HepG2 (cell line): ENCODE measurements around the gene GPR137. TPM values are rescaled to one million over a fixed set of nuclear protein-coding genes. Genes with fewer than 3 reads are reported as not detected.
A peak's percentile ranks its signal among the peaks of the same experiment; 100 is the strongest.

ENCODE experiments used
- AKNA ChIP-seq: sonication (generic); formaldehyde crosslinking; IDR thresholded peaks from 2 replicates; pipeline ENCODE4 v1.4.0; 2020; ENCODE audit warnings: missing genetic modification reagents, borderline replicate concordance
- ARHGAP35 ChIP-seq: sonication (generic); formaldehyde crosslinking; IDR thresholded peaks from 2 replicates; pipeline ENCODE4 v1.9.0; 2022; ENCODE audit warnings: mild to moderate bottlenecking, inconsistent platforms, moderate library complexity, missing genetic modification reagents, borderline replicate concordance
- ARID2 ChIP-seq: sonication (generic); formaldehyde crosslinking; IDR thresholded peaks from 2 replicates; pipeline ENCODE4 v1.8.1; 2022; ENCODE audit warnings: mild to moderate bottlenecking, missing genetic modification reagents, borderline replicate concordance
- CBX1 ChIP-seq: IDR thresholded peaks from one replicate; pipeline ENCODE4 v1.6.1; 2016; ENCODE audit warnings: antibody characterized with exemption, low read depth
- E2F2 ChIP-seq: sonication (generic); formaldehyde crosslinking; IDR thresholded peaks from 2 replicates; pipeline ENCODE4 v1.4.0; 2020; ENCODE audit warnings: missing genetic modification reagents, borderline replicate concordance
- GLI4 ChIP-seq: sonication (generic); formaldehyde crosslinking; IDR thresholded peaks from 2 replicates; pipeline ENCODE4 v1.5.1; 2020; ENCODE audit warnings: missing genetic modification reagents, mild to moderate bottlenecking, moderate library complexity, borderline replicate concordance
- HINFP ChIP-seq: sonication (generic); formaldehyde crosslinking; IDR thresholded peaks from 2 replicates; pipeline ENCODE4 v1.4.0; 2020; ENCODE audit warnings: low read depth, mild to moderate bottlenecking, missing genetic modification reagents
- KLF13 ChIP-seq: sonication (generic); formaldehyde crosslinking; IDR thresholded peaks from 2 replicates; pipeline ENCODE4 v1.4.0; 2020; ENCODE audit warnings: mild to moderate bottlenecking, missing genetic modification reagents
- NAIF1 ChIP-seq: sonication (generic); formaldehyde crosslinking; IDR thresholded peaks from 2 replicates; pipeline ENCODE4 v1.5.0; 2020; ENCODE audit warnings: mild to moderate bottlenecking, missing genetic modification reagents, borderline replicate concordance
- NKX3-1 ChIP-seq: sonication (generic); formaldehyde crosslinking; IDR thresholded peaks from 2 replicates; pipeline ENCODE4 v1.5.0; 2020; ENCODE audit warnings: missing genetic modification reagents
- PHF21A ChIP-seq: sonication (generic); formaldehyde crosslinking; IDR thresholded peaks from 2 replicates; pipeline ENCODE4 v1.5.0; 2020; ENCODE audit warnings: mild to moderate bottlenecking, missing genetic modification reagents
- SNRNP70 ChIP-seq: fragments of 200-400 bp; formaldehyde crosslinking; IDR thresholded peaks from 2 replicates; pipeline ENCODE4 v1.6.1; 2017; ENCODE audit warnings: mild to moderate bottlenecking, low read depth, low read length, moderate library complexity
- TRIM22 ChIP-seq: fragments of 450-650 bp; IDR thresholded peaks from 2 replicates; pipeline ENCODE4 v1.6.1; 2017
- ZFP36L1 ChIP-seq: sonication (generic); formaldehyde crosslinking; IDR thresholded peaks from 2 replicates; pipeline ENCODE4 v1.8.0; 2022; ENCODE audit warnings: mild to moderate bottlenecking, missing genetic modification reagents, moderate library complexity
- ZMYM3 ChIP-seq: sonication (generic); formaldehyde crosslinking; IDR thresholded peaks from 2 replicates; pipeline ENCODE4 v1.5.1; 2020; ENCODE audit warnings: mild to moderate bottlenecking, missing genetic modification reagents
- ZNF577 ChIP-seq: sonication (generic); formaldehyde crosslinking; IDR thresholded peaks from 2 replicates; pipeline ENCODE4 v1.4.0; 2020; ENCODE audit warnings: mild to moderate bottlenecking, low read depth, missing genetic modification reagents, borderline replicate concordance
- ZNF703 ChIP-seq: sonication (generic); formaldehyde crosslinking; IDR thresholded peaks from 2 replicates; pipeline ENCODE4 v1.5.1; 2020; ENCODE audit warnings: missing genetic modification reagents, mild to moderate bottlenecking, moderate library complexity, borderline replicate concordance
- ZSCAN20 ChIP-seq: sonication (generic); formaldehyde crosslinking; IDR thresholded peaks from 2 replicates; pipeline ENCODE4 v1.4.0; 2020; ENCODE audit warnings: missing genetic modification reagents, mild to moderate bottlenecking, borderline replicate concordance
- polyA plus RNA-seq, 8 experiments: library from polyadenylated mRNA; depleted of rRNA in 3 of 8; stranded (reverse) in 7 of 8; unstranded in 1 of 8; fragments of >200 nt; fragmentation: Illumina TruSeq in 4 of 8; extraction: Trizol in 4 of 8; gene quantifications; 2 replicates each; pipeline versions ENCODE4 v1.2.1 to v1.2.3, GENCODE V29; 2011 to 2016; ENCODE audit warnings: low read depth in 4 of 8, missing spikeins in 1 of 8, mixed read lengths in 1 of 8; ENCODE audit not compliant: insufficient read depth in 1 of 8
- total RNA-seq, 5 experiments: library from RNA; depleted of rRNA; stranded (reverse); fragments of >200 nt; fragmentation: Illumina TruSeq; extraction: Trizol; gene quantifications; 2 replicates each; pipeline ENCODE4 v1.2.3, GENCODE V29; 2016; ENCODE audit warnings: low read depth in 1 of 5

The GPR137 gene
- total and polyA plus RNA-seq, 2 of the 13 experiments (the other 11 are each of a cell fraction or from before 2014, with no cell fraction given): 8.5 to 13.2 TPM

- TF ChIP-seq AKNA (CRISPR knock-in tag) (no peak), PHF21A (CRISPR knock-in tag) (peak; percentile 62), ZMYM3 (CRISPR knock-in tag) (peak; percentile 26; the same call in 1 of the 2 replicates), ZFP36L1 (CRISPR knock-in tag) (no peak), GLI4 (CRISPR knock-in tag) (no peak; the same call in 1 of the 2 replicates), SNRNP70 (no peak), TRIM22 (no peak), ZNF703 (CRISPR knock-in tag) (no peak; the same call in 1 of the 2 replicates), CBX1 (peak; percentile 30), HINFP (CRISPR knock-in tag) (no peak), ARHGAP35 (CRISPR knock-in tag) (peak; percentile 79; the same call in 1 of the 2 replicates), ZSCAN20 (CRISPR knock-in tag) (no peak), NKX3-1 (CRISPR knock-in tag) (no peak), KLF13 (CRISPR knock-in tag) (no peak), E2F2 (CRISPR knock-in tag) (no peak), ARID2 (no peak), ZNF577 (CRISPR knock-in tag) (no peak), NAIF1 (CRISPR knock-in tag) (no peak)
Measured at GRCh38 chr11:64305691-64306562, 20.3 kb downstream of the GPR137 start (continued).
